ENCODE measurements around the gene FOXN1.

DNA sequence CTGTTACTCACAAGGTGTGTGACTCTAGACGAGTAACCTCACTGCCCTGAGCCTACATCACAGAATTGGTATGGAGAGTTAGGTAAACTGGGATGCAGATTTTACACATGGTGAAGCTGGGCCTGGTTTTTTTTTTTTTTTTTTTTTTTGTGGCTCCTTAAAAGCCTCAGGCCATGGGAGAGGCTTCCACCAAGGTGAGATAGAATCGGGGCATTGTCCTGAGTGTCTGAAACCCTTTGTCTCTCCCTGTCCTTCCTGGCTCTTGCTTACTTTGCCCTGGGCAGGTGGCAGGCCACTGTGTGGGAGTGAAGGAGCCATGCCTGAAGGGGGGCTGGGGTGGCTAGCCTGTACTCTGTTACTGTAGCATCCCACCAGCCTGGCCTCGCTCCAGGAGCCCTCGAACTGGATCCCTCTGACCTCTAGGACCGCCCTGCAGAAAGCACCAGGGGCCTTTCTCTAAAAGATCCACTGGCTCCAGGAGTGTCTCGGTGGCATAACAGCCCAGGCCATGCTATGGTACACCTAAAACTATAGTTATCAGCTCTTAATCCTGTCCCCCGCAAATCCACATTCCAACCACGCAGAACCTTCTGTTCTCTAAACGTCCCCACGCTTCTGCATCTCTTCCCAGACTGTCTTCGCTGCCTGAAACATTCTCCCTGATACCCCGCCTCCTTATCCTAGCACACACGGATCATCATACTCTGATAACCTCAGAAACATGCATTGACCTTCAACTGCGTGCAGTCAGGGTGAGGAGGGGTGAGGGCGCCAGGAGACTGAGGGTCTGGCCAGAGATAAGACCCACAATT, 34.4 kb upstream of the FOXN1 start:
- no peak for TF ChIP-seq POLR2A (IDR thresholded peaks at IDR 0.05; ENCODE audit: low read depth, low read length)
- no peak for TF ChIP-seq SPI1 (IDR thresholded peaks at IDR 0.05; ENCODE audit: low read depth, low read length)

All from GM12891 (cell line).